HTERT RPE-1 (cell line): ENCODE results near the gene PCID2.
"Not testable (repeated sequence)": the region's sequence is repeated elsewhere in the genome, so short reads cannot be mapped to it uniquely, and the experiment has no call there.

Source experiments
- in situ Hi-C: fragments of 300-500 bp; cut with MboI; formaldehyde crosslinking; loops from 4 replicates; pipeline ENCODE4 v1.14.3; 2020; ENCODE audit warnings: low sequenced_read_pairs

The PCID2 gene

DNA sequence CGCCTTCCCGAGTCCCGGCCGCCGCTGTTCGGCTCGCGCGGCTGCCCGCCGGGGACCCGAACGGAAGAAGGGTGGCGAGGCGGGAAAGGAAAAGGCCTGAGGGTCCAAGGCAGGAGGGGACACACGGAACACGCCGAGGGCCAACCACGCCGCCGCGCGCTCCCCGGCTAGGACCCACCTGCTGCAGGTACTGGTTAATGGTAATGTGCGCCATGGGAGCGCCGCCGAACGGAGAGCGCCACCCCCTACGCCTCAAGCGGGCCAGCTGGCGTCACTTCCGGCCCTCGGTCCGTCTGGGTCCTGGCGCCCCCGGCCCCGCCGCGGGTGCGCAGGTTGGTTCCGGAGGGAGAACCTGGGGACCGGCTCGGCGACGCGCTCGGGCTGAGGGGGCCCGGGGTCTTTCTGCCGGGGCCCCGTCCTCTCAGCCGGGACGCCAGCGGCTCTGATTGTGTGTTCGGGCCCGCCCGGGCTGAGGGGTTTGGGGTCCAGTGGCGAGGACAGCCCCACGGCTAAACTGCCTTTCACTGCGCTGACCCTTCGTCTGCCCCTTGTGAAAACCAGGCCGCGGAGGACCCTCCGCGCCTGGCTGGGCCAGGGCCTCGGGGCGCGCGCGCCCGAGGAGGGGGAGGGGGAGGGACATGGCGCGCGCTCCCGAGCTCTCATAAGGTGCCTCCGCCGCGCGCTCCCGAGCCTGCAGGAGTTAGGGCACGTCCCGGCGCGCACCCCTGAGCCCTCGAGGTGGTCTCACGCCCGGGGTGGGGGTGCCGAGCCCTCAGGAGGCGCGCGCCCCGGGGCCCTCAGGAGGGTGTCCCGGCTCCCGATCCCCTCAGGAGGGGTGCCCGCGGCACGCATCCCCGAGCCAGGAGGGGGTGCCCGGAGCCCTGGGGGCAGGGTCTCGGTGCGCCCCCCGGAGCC, at the start of gene PCID2:
Gene PCID2, minus strand, starts transcription at position 249 of the 915 bp plus-strand sequence. Its CDS starts 35 bp downstream, at position 214.
- in situ Hi-C loops, result no loop called here

DNA sequence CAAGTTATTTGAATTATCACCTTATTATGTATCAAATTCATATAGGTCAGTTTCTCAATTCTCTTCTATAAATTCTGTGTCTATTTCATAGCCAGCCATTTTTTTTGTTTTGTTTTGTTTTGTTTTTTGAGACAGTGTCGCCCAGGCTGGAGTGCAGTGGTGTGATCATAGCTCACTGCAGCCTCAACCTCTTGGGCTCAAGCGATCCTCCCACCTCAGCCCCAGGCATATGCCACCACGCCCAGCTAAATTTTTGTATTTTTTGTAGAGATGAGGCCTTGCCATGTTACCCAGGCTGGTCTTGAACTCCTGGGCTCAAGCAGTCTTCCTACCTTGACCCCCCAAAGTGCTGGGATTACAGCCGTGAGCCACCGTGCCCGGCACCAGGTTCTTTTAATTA, 49.4 kb upstream of the PCID2 start:
- in situ Hi-C loops, result not testable (repeated sequence)

DNA sequence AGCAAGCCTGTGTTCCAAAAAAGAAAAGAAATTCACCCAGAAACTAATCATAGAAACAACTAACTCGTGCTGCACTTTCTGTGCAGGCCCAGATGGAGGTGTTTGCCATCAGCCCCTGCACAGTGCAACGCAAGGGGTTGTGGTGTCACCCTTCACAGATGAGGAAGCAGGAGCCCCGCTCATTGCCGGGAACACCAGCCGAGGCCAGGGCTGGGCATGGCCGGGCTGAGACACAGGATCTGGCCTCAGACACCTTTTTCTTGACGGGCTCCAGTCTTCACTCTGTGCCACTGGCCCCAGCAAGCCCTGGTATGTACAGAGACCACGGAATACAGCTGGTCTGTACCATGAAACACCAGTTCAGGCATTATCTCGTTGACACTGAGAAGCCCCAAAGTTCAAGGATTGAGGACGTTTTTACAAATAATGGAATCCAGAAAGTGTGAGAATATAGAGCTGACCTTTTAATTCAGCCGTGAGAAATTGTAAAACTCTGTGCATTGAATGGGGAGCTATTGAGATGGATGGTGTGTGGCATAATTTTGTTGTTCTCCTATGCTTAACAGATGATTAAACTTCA, 44.1 kb upstream of the PCID2 start:
- in situ Hi-C loops, result no loop called here

DNA sequence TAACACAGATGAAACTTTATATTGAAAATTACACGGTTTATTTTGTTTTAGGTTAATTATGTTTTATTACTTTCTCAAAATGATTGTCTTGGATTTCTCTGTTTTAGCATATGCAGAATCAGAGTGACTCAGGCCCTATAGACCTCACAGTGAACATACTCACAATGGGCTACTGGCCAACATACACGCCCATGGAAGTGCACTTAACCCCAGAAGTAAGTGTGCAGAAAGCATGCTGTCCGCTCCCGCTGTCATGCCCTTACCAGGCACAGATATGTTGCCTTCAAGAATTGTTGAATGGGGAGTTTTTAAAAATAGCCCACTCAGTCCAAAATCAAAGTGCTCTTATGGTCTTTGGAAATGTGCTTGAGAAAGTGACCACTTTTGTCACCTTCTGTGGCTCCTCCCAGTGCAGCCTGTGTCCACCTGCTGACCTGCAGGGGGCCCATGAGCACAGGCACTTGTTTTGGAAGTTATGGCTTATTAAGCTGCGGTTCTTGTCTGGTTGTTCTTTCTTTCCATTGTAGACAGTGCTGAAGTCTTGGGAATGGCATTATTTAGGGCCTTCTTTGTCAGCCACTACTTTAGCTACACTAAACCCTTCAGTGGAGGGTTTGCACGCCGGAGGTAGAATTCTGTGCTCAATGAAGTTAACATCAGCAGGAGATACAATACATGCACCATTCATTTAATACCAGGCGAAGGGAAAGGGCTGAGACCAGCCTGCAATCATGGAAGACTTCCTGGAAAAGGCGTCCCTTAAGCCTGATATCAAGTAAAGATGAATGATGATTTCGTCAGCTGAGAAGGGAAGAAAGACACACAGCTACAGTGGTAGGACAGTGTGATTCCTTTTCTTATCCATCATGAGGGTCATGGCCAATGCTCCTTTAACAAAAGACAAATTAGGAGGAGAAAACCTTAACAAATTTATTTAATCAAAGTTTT, 37.7 kb upstream of the PCID2 start:
- in situ Hi-C loops, result no loop called here

DNA sequence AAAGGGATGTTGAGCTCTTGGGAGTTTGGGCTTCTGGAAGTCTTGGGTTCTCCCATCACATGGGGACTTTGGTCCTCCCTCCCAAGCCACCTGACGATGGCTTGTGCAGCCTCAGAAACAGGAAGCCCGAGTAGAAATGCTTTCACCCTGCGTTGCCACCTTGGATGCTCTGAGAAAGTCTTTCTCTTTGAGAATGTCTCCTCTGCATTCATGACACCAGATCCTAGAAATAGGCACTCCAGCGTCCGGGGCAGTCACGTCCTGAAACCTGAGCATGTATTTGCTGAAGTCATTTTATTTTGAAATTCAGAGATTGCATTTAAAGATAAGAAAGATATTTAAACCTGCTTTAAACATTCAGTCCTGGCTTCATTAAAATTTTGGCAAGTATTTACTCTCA, 35.4 kb upstream of the PCID2 start:
- in situ Hi-C loops, result no loop called here

DNA sequence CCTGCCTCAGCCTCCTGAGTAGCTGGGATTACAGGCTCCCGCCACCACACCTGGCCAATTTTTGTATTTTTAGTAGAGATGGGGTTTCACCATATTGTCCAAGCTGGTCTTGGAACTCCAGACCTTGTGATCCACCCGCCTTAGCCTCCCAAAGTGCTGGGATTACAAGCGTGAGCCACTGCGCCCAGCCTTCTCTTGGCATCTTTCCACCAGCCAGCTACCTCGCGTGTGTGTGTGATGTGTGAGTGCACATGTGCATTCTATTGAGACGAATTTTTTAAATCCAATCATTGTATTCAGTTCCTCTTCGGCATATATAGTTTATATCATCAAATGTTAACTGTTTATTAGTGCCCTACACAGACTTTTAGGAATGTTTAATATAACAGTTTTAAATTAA, 33.2 kb upstream of the PCID2 start:
- in situ Hi-C loops, result not testable (repeated sequence)

DNA sequence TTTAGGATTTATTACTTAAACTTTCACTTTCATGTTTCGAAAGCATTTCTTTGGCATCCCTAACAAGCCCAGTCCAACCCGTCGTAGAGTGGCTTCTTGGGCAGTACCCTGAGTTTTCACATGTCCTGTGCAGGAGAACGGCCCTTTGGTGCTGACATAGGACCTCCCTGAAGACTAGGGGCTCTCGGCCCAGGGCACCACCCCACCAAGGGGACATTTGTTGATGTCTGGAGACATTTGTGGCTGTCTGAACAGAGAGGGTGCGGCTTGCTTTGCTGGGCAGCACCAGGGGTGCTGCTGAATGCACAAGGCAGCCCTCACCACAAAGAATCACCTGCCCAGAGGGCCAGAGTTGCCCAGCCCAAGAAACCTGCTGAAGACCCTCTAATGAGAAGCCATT, 31.5 kb upstream of the PCID2 start:
- in situ Hi-C loops, result no loop called here

DNA sequence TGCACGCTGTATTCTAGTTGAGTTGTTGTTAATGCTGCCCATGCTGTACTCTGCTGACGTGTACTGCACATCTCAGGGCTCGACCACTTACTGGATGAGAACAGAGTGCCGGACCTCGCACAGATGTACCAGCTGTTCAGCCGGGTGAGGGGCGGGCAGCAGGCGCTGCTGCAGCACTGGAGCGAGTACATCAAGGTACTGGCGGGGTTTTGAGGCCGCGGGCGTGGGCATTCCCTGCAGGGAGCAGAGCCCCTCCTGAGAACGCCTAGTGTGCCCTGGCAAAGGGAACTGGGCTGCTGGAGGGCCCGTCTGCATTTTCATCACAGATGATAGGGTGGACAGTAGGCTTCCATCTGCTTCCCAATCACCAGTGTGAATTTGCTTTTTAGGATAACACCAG, 30.9 kb upstream of the PCID2 start:
- in situ Hi-C loops, result no loop called here

DNA sequence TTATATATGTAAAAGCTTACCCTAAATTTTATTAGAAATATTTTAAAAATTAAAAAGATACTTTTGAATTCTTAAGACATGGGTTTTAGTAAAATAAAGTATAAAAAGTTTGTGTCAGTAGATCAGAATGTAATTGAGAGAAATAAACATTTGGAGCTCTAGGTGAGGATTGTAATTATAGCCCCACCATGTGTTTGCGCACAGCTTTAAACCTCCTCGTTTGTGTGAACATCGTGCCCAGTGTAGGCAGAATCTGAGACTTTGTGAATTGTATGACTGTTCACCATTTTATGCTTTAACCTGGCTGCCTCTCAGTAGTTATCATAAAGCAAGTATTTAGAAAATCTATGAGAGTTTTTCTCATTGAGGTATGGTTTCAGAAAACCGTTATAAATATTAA, 30.1 kb upstream of the PCID2 start:
- in situ Hi-C loops, result no loop called here

DNA sequence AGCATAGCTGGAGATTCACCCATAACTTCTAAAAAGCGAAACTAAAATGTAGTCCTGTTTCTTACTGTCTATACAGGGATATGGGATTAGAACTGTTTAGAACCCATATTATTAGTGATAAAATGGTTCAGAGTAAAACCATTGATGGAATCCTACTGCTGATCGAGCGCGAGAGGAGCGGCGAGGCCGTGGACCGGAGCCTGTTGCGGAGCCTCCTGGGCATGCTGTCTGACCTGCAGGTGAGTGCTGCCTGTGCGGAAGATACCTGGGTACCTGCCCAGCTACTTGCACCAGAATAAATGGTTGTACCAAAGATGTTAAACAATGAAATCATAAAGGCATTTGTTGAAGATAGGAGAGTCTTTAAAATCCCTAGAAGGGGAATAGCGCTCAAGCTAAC, 24.6 kb upstream of the PCID2 start:
- in situ Hi-C loops, result no loop called here

DNA sequence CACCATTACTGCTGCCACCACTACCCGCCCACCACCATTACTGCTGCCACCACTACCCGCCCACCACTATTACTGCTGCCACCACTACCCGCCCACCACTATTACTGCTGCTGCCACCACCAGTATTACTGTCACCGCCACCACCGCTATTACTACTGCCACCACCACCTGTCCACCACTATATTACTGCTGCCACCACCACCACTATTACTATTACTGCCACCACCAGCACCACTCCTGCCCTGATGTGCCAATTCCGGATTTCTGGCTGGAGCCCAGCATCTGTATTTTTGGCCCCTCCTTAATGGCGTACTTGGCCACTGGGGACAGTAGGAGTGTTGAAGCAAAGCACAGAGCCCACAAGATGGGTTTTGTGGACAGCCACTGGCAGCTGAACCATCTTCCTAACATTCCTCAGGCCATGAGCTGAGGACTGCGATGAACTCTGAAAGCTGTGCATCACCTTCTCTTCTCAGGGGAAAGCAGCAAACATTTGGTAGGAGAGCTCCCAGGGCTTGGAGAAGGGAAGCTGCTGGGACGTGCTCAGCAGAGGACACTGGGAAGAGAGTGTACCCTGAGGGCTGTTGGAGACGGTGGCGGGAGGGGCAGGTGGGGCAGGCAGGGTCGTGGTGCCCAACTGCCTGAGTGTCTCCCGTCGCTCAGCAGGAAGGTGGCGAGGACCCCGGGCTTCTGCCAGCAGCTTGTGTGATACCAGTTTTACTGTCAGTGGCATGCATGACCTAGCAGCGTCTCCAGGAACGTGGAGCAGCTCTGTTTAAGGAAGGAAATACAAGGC, 23.9 kb upstream of the PCID2 start:
- in situ Hi-C loops, result no loop called here

DNA sequence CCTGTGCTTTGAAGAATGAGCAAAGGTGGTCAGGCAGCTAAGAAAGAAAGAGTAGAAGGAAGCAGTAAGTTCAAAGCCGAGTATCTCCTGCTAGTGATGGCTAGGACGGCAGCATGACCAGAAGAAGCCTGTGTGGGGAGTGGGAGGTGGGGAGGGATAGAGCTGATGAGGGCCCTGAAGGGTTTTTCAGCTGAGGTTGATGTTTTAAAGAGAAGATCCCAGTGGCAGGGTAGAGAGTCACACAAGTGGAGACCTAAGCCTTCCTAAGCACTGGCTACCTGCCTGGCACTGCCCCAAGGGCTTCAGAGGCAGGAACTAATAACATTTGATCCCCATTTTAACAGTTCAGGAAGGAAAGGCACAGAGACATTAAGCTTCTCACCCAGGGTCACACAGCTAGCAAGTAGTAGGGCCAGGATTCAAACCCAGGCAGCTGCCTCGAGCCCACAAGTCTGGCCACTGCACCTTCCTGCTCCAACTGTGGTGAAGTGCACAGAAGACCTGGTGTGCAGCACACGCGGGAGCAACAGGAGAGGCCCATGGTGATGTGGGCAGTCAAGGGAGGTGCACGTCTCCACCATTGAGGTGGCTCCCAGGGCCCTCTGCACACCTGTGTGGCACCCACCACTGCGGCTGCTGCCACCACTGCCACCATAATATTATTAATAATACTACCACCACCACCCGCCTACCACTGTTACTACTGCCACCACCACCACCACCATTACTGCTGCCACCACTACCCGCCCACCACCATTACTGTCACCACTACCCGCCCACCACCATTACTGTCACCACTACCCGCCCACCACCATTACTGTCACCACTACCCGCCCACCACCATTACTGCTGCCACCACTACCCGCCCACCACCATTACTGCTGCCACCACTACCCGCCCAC, 23.1 kb upstream of the PCID2 start:
- in situ Hi-C loops, result no loop called here

DNA sequence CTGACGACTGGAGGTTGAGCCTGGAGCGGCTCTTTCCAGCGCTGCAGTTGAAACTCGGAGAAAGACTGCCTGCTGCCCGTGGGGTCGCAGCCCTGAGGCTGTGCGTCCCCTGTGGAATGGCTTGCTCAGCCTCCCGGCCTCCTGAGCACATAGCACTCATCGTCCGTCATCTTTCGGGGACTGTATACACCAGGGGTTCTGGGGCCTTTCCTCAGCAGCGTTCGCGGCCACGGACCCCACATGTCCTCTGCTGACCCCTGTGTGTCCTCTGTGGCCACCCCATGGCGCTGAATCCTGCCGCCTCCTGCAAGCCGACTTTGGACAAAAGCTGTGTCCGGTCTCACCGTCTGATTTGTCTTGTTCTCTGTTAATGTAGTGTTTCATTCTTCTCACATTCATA, 21.3 kb upstream of the PCID2 start:
- in situ Hi-C loops, result no loop called here

DNA sequence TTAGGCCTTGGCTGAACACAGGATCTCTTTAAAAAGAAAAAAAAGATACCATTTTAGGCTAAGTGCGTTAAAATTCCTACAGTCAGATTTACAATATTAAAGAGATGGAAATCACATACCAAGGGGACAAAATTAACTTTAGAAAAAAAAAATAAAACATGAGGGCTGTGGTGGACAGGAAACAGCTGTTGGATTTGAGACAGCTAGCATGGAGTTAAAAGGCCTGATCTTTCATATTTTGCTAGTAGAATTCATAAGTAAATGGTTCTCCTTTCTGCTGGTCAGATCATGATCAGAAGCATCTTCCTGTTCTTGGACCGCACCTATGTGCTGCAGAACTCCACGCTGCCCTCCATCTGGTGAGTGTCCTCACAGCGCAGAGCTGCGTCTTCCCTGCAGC, 20.7 kb upstream of the PCID2 start:
- in situ Hi-C loops, result no loop called here

DNA sequence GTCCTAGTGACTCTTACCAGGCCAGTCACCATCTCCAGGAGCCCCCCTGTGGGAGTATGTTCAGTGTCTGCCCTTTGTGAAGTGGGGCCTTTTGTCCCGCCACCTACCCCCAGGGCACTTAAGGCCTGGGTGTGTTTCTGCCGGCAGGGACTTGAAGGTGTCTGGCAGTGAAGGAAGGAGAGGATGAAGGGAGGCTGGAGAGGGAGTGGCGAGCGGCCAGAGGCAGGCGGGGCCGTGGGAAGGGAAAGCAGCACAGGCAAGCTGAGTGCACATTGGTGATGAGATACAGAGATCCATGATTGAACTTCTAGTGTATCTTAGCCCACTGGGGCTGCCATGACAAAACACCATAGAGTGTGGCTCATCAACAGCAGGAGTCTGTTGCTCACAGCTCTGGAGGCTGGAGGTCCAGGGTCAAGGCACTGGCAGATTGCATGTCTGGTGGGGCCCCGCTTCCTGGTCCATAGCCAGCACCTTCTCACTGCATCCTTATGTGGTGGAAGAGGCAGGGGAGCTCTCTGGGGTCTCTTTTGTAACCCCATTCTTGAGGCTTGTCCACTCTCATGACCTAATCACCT, 18.5 kb upstream of the PCID2 start:
- in situ Hi-C loops, result no loop called here

DNA sequence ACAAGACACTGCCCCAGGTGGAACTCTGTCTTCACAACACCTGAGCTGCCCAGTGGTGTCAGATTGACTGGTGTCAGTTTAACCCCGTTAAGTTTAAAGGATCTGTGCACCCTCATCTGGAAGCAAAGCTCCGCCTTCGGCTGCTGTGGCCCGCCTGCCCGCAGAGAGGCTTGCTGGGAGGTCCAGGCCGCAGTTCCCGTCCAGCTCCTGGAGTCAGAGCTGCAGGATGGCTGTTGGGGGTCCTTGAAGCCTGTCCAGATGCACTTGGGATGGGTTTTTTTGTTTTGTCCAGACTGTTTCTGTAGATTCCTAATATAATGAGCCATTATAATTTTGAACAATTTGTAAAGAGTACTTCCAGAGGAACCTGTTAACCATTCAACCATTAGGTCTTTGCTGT, 17.0 kb upstream of the PCID2 start:
- in situ Hi-C loops, result no loop called here

DNA sequence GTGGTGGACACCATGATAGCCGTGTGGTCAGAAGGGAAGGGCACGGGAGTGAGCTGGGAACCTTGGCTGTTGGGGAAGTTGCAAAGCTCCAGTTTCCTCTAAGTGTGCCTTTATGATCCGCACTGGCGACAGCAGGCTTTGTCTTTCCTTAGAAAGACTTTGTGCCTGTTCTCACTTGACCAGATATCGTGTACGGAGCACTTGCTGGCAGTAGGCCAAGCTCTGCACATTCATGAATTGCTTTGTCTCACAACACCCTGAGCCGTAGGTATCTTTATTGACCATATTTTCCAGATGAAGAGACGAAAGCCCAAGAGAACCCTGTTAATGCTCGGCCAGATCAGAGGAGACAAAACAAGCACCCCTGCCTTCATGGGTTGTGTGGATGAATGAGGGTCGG, 16.0 kb upstream of the PCID2 start:
- in situ Hi-C loops, result no loop called here

DNA sequence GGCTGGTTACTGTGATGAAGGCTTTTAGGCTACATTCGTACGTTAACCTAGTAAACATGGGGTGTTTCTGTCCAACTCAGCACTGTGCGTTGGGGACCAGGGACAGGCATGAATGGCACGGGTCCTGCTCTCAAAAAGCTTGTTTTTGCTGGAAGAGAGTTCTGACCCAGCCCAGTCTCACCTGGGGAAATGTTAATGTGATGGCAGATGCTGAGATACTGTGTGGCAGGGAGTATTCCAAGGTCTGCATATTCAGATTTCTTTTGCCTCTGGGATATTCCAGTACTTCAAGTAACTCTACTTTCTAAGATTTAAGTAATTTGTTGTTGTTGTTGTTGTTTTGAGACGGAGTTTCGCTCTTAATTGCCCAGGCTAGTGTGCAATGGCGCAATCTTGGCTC, 14.6 kb upstream of the PCID2 start:
- in situ Hi-C loops, result no loop called here

DNA sequence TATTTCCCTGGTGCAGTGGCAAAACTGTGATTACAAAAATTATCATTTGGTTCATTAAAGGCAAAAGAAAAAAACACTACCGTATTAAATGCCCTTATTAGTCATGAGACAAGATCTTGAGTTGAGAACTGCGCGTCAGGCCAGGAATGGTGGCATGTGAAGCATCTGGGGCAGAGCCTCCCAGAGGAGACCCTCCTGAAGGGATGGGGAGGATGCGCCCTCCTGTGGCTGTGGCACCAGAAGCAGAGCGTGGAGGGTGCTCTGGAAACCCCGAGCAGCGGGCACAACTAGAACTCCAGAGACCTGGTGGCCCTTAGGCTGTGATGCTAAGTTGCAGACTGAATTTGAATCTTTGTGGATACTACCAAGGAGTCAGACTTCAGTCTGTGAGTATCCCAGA, 12.4 kb upstream of the PCID2 start:
- in situ Hi-C loops, result no loop called here
